Progenitor cell of endocrine pancreas (in vitro differentiated cells): Measurements from ENCODE around the gene TTLL3. TPM values are rescaled to one million over a fixed set of nuclear protein-coding genes. Genes with fewer than 3 reads are reported as not detected.
"Not testable (repeated sequence)": the region's sequence is repeated elsewhere in the genome, so short reads cannot be mapped to it uniquely, and the experiment has no call there.

Experiments used
- DNase-seq: peaks from one replicate; pipeline ENCODE4 v3.0.0; 2021; ENCODE audit warnings: low spot score; ENCODE audit not compliant: unreplicated experiment
- H3K27ac Mint-ChIP-seq: 2 replicates; pipeline ENCODE4 v1.8.0; 2021; ENCODE audit warnings: mild to moderate bottlenecking, moderate library complexity, mixed read lengths
- H3K27me3 Mint-ChIP-seq: 2 replicates; pipeline ENCODE4 v1.8.0; 2021; ENCODE audit warnings: mixed read lengths
- H3K36me3 Mint-ChIP-seq: 2 replicates; pipeline ENCODE4 v1.8.0; 2022; ENCODE audit warnings: mixed read lengths; ENCODE audit not compliant: insufficient read depth
- H3K4me1 Mint-ChIP-seq: 2 replicates; pipeline ENCODE4 v1.8.0; 2021; ENCODE audit warnings: low read depth, mixed read lengths
- H3K4me3 Mint-ChIP-seq: 2 replicates; pipeline ENCODE4 v1.8.0; 2021; ENCODE audit warnings: low read depth, mild to moderate bottlenecking, moderate library complexity, mixed read lengths
- H3K9me3 Mint-ChIP-seq: 2 replicates; pipeline ENCODE4 v1.8.0; 2021; ENCODE audit warnings: low read depth, mixed read lengths
- total RNA-seq: library from RNA; stranded (reverse); gene quantifications from 2 replicates; pipeline ENCODE4 v1.2.1, GENCODE V29; 2021
- TF ChIP-seq, protein P1 (sequence below): fragments of 200-600 bp; sonication (generic); IDR thresholded peaks from one replicate; pipeline ENCODE4 v1.5.0; 2021; ENCODE audit warnings: antibody characterized with exemption, mild to moderate bottlenecking; ENCODE audit not compliant: unreplicated experiment

TTLL3 gene
- total RNA-seq, 1 donor from 2014 or later: 51.6 TPM

DNA sequence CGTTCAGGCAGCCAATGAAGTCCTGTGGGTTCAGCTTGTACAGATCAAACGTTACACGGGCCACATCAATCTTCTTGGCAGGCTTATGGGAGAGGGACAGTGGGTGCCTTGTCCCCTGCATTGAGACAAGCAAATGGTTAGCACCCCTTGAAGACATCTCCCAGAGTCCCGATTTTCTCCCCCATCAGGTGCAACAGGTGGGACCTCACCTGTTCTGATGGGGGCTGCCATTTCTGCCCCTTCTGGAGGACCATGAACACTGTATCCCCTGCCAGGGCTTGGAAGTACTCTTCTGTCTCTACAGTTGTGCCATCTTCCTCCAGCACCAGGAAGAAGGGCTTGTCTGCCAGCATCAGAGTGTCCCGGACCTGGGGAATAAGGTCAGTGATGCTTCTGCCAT lies 59.9 kb downstream of the TTLL3 start:
- Mint-ChIP-seq H3K36me3 (no peaks in the 10 kb centered on the region), H3K9me3 (no peaks in the 10 kb centered on the region), H3K27me3 (peaks cover 5% of the 10 kb centered on the region)

DNA sequence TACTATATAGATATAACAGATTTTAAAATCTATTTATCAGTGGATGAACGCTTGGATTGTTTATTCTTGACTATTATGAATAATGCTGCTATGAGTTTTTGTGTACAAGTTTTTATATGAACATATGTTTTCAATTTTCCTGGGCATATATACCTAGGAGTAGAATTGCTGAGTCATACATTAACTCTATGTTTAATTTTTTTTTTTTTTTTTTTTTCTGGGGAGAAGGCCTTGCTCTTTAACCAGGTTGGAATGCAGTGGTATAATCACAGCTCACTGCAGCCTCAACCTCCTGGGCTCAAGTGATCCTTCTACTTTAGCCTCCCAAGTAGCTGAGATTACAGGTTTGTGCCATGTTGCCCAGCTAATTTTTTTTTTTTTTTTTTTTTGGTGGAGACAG lies 60.9 kb downstream of the TTLL3 start:
- H3K27ac Mint-ChIP-seq: no peak overlapping the region
- TF ChIP-seq, protein P1, sequence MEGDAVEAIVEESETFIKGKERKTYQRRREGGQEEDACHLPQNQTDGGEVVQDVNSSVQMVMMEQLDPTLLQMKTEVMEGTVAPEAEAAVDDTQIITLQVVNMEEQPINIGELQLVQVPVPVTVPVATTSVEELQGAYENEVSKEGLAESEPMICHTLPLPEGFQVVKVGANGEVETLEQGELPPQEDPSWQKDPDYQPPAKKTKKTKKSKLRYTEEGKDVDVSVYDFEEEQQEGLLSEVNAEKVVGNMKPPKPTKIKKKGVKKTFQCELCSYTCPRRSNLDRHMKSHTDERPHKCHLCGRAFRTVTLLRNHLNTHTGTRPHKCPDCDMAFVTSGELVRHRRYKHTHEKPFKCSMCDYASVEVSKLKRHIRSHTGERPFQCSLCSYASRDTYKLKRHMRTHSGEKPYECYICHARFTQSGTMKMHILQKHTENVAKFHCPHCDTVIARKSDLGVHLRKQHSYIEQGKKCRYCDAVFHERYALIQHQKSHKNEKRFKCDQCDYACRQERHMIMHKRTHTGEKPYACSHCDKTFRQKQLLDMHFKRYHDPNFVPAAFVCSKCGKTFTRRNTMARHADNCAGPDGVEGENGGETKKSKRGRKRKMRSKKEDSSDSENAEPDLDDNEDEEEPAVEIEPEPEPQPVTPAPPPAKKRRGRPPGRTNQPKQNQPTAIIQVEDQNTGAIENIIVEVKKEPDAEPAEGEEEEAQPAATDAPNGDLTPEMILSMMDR: no peak
- H3K9me3 Mint-ChIP-seq: no peaks in the 10 kb centered on the region

More for the DNA sequence above, 59.9 kb downstream of the TTLL3 start:
- no peak overlapping the region for H3K27ac Mint-ChIP-seq
- TF ChIP-seq, protein P1: no peak
- H3K4me3 Mint-ChIP-seq: no peak overlapping the region
- DNase-seq: no peak
- no peaks in the 10 kb centered on the region for H3K4me1 Mint-ChIP-seq

DNA sequence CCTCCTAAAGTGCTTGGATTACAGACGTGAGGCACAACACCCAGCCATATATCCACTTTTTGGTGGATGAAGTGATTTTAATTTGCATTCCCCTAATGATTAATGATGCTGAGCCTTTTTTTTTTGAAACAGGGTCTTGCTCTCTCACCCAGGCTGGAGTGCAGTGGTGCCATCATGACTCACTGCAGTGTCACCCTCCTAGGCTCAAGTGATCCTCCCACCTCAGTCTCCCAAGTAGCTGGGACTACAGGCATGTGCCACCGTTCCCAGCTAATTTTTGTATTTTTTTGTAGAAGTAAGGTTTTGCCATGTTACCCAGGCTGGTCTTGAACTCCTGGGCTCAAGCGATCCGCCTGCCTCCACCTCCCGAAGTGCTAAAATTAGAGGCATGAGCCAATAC lies 62.0 kb downstream of the TTLL3 start:
- not testable (repeated sequence) for H3K9me3 Mint-ChIP-seq, H3K4me1 Mint-ChIP-seq, H3K27ac Mint-ChIP-seq, H3K36me3 Mint-ChIP-seq, H3K27me3 Mint-ChIP-seq, H3K4me3 Mint-ChIP-seq, DNase-seq

More for the DNA sequence above, 60.9 kb downstream of the TTLL3 start:
- Mint-ChIP-seq H3K4me3 (no peak overlapping the region), H3K27me3 (peaks cover 9% of the 10 kb centered on the region), H3K36me3 (no peaks in the 10 kb centered on the region), H3K4me1 (no peaks in the 10 kb centered on the region)
- no peak for DNase-seq

DNA sequence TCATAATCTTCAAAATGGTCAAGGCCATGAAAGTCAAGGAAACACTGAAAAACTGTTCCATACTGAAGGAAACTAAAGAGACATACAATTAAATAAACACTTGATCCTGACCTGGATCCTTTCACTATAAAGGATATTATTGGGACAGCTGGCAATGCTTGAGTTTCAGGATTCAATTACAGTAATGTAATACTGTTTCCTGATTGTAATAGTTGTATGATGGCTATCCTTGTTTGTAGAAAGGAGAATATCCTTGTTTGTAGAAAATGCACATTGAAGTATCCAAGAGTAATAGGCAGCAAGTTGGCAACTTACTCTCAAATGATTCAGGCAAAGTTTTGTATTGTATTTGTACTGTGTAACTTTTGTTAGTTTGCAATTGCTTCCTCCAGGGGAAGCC lies 65.4 kb downstream of the TTLL3 start:
- Mint-ChIP-seq H3K4me1 (no peaks in the 10 kb centered on the region), H3K36me3 (no peaks in the 10 kb centered on the region), H3K27ac (no peak overlapping the region), H3K4me3 (no peak overlapping the region), H3K9me3 (no peaks in the 10 kb centered on the region), H3K27me3 (peaks cover 9% of the 10 kb centered on the region)
- TF ChIP-seq, protein P1: no peak
- DNase-seq: no peak

DNA sequence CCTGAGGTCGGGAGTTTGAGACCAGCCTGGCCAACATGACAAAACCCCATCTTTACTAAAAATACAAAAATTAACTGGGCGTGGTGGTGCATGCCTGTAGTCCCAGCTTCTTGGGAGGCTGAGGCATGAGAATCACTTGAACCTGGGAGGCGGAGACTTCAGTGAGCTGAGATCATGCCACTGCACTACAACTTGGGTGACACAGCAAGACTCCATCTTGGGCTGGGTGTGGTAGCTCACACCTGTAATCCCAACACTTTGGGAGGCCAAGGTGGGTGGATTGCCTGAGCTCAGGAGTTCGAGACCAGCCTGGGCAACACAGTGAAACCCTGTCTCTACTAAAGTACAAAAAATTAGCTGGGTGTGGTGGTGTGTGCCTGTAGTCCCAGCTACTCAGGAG lies 66.2 kb downstream of the TTLL3 start:
- not testable (repeated sequence) for H3K4me3 Mint-ChIP-seq, H3K27me3 Mint-ChIP-seq, H3K36me3 Mint-ChIP-seq

DNA sequence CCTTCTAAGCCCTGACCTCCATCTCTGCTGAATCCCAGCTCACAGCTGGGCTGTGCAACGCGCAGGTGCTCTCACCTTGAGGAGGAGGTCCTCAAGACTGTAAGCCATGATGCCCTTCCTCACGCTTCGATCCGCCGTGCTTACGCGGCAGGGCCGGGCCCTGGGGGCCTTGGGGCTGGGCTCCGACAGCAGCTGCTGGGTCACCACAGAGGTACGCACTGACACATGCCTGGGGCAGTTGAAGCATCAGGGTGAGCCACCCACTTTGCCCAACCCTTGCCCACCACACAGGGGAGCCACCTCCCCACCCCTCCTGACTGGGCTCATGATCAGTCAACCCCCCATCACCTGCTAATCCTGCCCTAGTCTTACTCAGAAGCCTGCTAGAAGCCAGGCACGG lies 66.9 kb downstream of the TTLL3 start:
- TF ChIP-seq, protein P1: no peak
- Mint-ChIP-seq H3K9me3 (no peaks in the 10 kb centered on the region), H3K36me3 (no peaks in the 10 kb centered on the region), H3K27ac (no peak overlapping the region), H3K4me1 (no peaks in the 10 kb centered on the region), H3K27me3 (peaks cover 9% of the 10 kb centered on the region), H3K4me3 (no peak overlapping the region)
- DNase-seq: no peak

More for the DNA sequence above, 66.2 kb downstream of the TTLL3 start:
- H3K27ac Mint-ChIP-seq, DNase-seq, H3K9me3 Mint-ChIP-seq, H3K4me1 Mint-ChIP-seq: not testable (repeated sequence)
